ENCODE measurements around the gene GABRB2.
"Not testable (repeated sequence)": the region's sequence is repeated elsewhere in the genome, so short reads cannot be mapped to it uniquely, and the experiment has no call there.

Gene GABRB2

GRCh38 chr5:161283296-161283695, 263.2 kb downstream of the GABRB2 start:
- CTCF ChIA-PET = no interaction called here
- no peaks in the 10 kb centered on the region for H3K36me3 Mint-ChIP-seq
- no peaks in the 10 kb centered on the region for H3K27me3 Mint-ChIP-seq
- no peaks in the 10 kb centered on the region for H3K4me1 Mint-ChIP-seq
- DNase-seq = no peak
- H3K27ac Mint-ChIP-seq = no peak overlapping the region
- H3K9me3 Mint-ChIP-seq = peaks cover 5% of the 10 kb centered on the region
- no peak overlapping the region for H3K4me3 Mint-ChIP-seq

- no peak for DNase-seq
- H3K27ac Mint-ChIP-seq = no peak overlapping the region
- H3K9me3 Mint-ChIP-seq = peaks cover 5% of the 10 kb centered on the region
- CTCF ChIA-PET = no interaction called here
- no peaks in the 10 kb centered on the region for H3K4me1 Mint-ChIP-seq
- no peaks in the 10 kb centered on the region for H3K36me3 Mint-ChIP-seq
- no peak overlapping the region for H3K4me3 Mint-ChIP-seq
- no peaks in the 10 kb centered on the region for H3K27me3 Mint-ChIP-seq
Measured at GRCh38 chr5:161278739-161279660, 267.5 kb downstream of the GABRB2 start.

- DNase-seq = no peak
- H3K9me3 Mint-ChIP-seq = peaks cover 5% of the 10 kb centered on the region
- H3K36me3 Mint-ChIP-seq = no peaks in the 10 kb centered on the region
- H3K27ac Mint-ChIP-seq = no peak overlapping the region
- CTCF ChIA-PET = no interaction called here
- H3K4me1 Mint-ChIP-seq = no peaks in the 10 kb centered on the region
- no peaks in the 10 kb centered on the region for H3K27me3 Mint-ChIP-seq
- H3K4me3 Mint-ChIP-seq = no peak overlapping the region
Measured at GRCh38 chr5:161277011-161277410, 269.5 kb downstream of the GABRB2 start.

GRCh38 chr5:161274951-161275350, 271.6 kb downstream of the GABRB2 start:
- CTCF ChIA-PET = no interaction called here
- H3K36me3 Mint-ChIP-seq = no peaks in the 10 kb centered on the region

GRCh38 chr5:161273410-161273809, 273.1 kb downstream of the GABRB2 start:
- peaks cover 3% of the 10 kb centered on the region for H3K9me3 Mint-ChIP-seq
- DNase-seq = no peak
- H3K4me3 Mint-ChIP-seq = no peak overlapping the region
- no peaks in the 10 kb centered on the region for H3K27me3 Mint-ChIP-seq
- CTCF ChIA-PET = no interaction called here
- H3K36me3 Mint-ChIP-seq = no peaks in the 10 kb centered on the region
- H3K27ac Mint-ChIP-seq = no peak overlapping the region
- H3K4me1 Mint-ChIP-seq = no peaks in the 10 kb centered on the region

More at GRCh38 chr5:161274951-161275350, 271.6 kb downstream of the GABRB2 start:
- Mint-ChIP-seq H3K4me3 (no peak overlapping the region), H3K4me1 (no peaks in the 10 kb centered on the region), H3K27me3 (no peaks in the 10 kb centered on the region), H3K9me3 (peaks cover 3% of the 10 kb centered on the region), H3K27ac (no peak overlapping the region)
- DNase-seq = no peak

GRCh38 chr5:161271816-161272215, 274.7 kb downstream of the GABRB2 start:
- Mint-ChIP-seq H3K4me3 (no peak overlapping the region), H3K27ac (no peak overlapping the region), H3K4me1 (no peaks in the 10 kb centered on the region), H3K9me3 (peaks cover 3% of the 10 kb centered on the region), H3K36me3 (no peaks in the 10 kb centered on the region), H3K27me3 (no peaks in the 10 kb centered on the region)
- CTCF ChIA-PET = no interaction called here
- DNase-seq = no peak

- H3K36me3 Mint-ChIP-seq = no peaks in the 10 kb centered on the region
- no peak overlapping the region for H3K4me3 Mint-ChIP-seq
- H3K27me3 Mint-ChIP-seq = no peaks in the 10 kb centered on the region
- no peaks in the 10 kb centered on the region for H3K4me1 Mint-ChIP-seq
- no peak overlapping the region for H3K27ac Mint-ChIP-seq
- CTCF ChIA-PET = no interaction called here
- H3K9me3 Mint-ChIP-seq = peaks cover 3% of the 10 kb centered on the region
- DNase-seq = no peak
Measured at GRCh38 chr5:161269125-161269524, 277.4 kb downstream of the GABRB2 start.

- H3K27me3 Mint-ChIP-seq = no peaks in the 10 kb centered on the region
- H3K9me3 Mint-ChIP-seq = peaks cover 3% of the 10 kb centered on the region
- no peak overlapping the region for H3K27ac Mint-ChIP-seq
- CTCF ChIA-PET = interaction anchor here (0.6 kb wide), 1 partner anchor 546 kb away, joined by 3 read pairs; no protein-coding TSS in a partner anchor
- no peaks in the 10 kb centered on the region for H3K36me3 Mint-ChIP-seq
- no peak overlapping the region for H3K4me3 Mint-ChIP-seq
- no peaks in the 10 kb centered on the region for H3K4me1 Mint-ChIP-seq
- no peak for DNase-seq
Measured at GRCh38 chr5:161266954-161267353, 279.6 kb downstream of the GABRB2 start.

- no peak overlapping the region for H3K27ac Mint-ChIP-seq
- DNase-seq = no peak
- H3K9me3 Mint-ChIP-seq = no peaks in the 10 kb centered on the region
- CTCF ChIA-PET = no interaction called here
- H3K27me3 Mint-ChIP-seq = no peaks in the 10 kb centered on the region
- no peaks in the 10 kb centered on the region for H3K36me3 Mint-ChIP-seq
- H3K4me3 Mint-ChIP-seq = no peak overlapping the region
- no peaks in the 10 kb centered on the region for H3K4me1 Mint-ChIP-seq
Measured at GRCh38 chr5:161265006-161265405, 281.5 kb downstream of the GABRB2 start.

GRCh38 chr5:161263191-161263590, 283.3 kb downstream of the GABRB2 start:
- Mint-ChIP-seq H3K27ac (no peak overlapping the region), H3K27me3 (no peaks in the 10 kb centered on the region), H3K4me3 (no peak overlapping the region), H3K36me3 (no peaks in the 10 kb centered on the region), H3K9me3 (no peaks in the 10 kb centered on the region), H3K4me1 (no peaks in the 10 kb centered on the region)
- CTCF ChIA-PET = no interaction called here
- DNase-seq = no peak

- no peaks in the 10 kb centered on the region for H3K36me3 Mint-ChIP-seq
- H3K27me3 Mint-ChIP-seq = no peaks in the 10 kb centered on the region
- no peaks in the 10 kb centered on the region for H3K4me1 Mint-ChIP-seq
- no peak overlapping the region for H3K4me3 Mint-ChIP-seq
- CTCF ChIA-PET = no interaction called here
- DNase-seq = no peak
- H3K9me3 Mint-ChIP-seq = no peaks in the 10 kb centered on the region
- H3K27ac Mint-ChIP-seq = no peak overlapping the region
Measured at GRCh38 chr5:161261668-161262323, 284.7 kb downstream of the GABRB2 start.

GRCh38 chr5:161258438-161258837, 288.1 kb downstream of the GABRB2 start:
- H3K27ac Mint-ChIP-seq = no peak overlapping the region
- H3K4me3 Mint-ChIP-seq = no peak overlapping the region
- no peaks in the 10 kb centered on the region for H3K9me3 Mint-ChIP-seq
- no peaks in the 10 kb centered on the region for H3K27me3 Mint-ChIP-seq
- no peaks in the 10 kb centered on the region for H3K4me1 Mint-ChIP-seq
- no peaks in the 10 kb centered on the region for H3K36me3 Mint-ChIP-seq
- CTCF ChIA-PET = no interaction called here
- DNase-seq = no peak

GRCh38 chr5:161256957-161257356, 289.6 kb downstream of the GABRB2 start:
- Mint-ChIP-seq H3K27ac (no peak overlapping the region), H3K27me3 (no peaks in the 10 kb centered on the region), H3K4me1 (no peaks in the 10 kb centered on the region), H3K9me3 (no peaks in the 10 kb centered on the region), H3K36me3 (no peaks in the 10 kb centered on the region), H3K4me3 (no peak overlapping the region)
- DNase-seq = no peak
- CTCF ChIA-PET = no interaction called here

GRCh38 chr5:161252955-161253354, 293.6 kb downstream of the GABRB2 start:
- H3K4me3 Mint-ChIP-seq, H3K9me3 Mint-ChIP-seq, CTCF ChIA-PET, H3K27me3 Mint-ChIP-seq, H3K36me3 Mint-ChIP-seq, DNase-seq, H3K27ac Mint-ChIP-seq, H3K4me1 Mint-ChIP-seq: not testable (repeated sequence)

GRCh38 chr5:161246749-161247148, 299.8 kb downstream of the GABRB2 start:
- Mint-ChIP-seq H3K4me1 (no peaks in the 10 kb centered on the region), H3K27me3 (no peaks in the 10 kb centered on the region), H3K9me3 (no peaks in the 10 kb centered on the region), H3K27ac (no peak overlapping the region), H3K4me3 (no peak overlapping the region), H3K36me3 (no peaks in the 10 kb centered on the region)
- CTCF ChIA-PET = no interaction called here
- no peak for DNase-seq
